Gastroesophageal sphincter (tissue), 3 donors: Measurements from ENCODE around the gene INPP5D.

ENCODE experiments used
- EP300 ChIP-seq: sonication (generic); formaldehyde crosslinking; IDR thresholded peaks from one replicate; pipeline ENCODE4 v1.6.1; 2017; ENCODE audit warnings: antibody characterized with exemption, mild to moderate bottlenecking
- TF ChIP-seq, protein P1 (sequence below), 4 experiments: fragments of 200-600 bp in 2 of 4; fragments of 450-650 bp in 2 of 4; sonication (generic) in 1 of 4; IDR thresholded peaks; one replicate each; pipeline ENCODE4 v1.5.1; 2017 to 2019; ENCODE audit warnings: antibody characterized with exemption in 4 of 4, mild to moderate bottlenecking in 2 of 4, moderate library complexity in 2 of 4

DNA sequence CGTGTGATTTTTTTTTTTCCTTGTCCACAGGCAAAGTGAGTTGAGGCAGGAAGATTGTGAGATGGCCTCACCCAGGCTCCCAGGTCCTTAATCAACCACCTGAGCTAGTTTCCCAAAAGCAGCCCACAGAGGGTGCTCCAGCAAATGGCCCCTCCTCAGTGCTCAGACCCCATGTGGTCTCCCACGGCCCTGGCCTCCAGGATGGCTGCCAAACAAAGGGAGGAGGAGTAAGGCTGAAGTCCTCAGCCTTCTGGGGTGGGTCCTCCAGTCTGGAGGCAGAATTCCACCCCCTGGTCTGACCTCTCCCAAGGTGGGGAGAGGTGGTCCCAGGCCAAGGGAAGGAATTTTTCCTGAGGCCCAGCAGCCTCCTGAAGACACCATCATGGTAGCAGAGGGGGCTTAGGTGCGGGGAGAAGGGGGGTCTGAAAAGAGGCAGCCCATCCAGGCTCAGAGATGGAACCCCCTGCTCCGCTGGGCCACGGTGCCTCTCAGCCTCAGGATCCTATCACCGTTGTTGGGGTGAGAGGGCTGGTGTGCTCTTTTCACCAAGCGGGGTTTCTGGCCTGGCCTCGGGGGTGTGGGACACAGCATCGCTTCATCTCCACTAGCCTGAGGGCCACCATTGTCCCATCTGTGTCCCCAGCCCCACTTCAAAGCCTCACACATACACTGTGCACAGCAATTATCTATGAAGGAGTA, 49.4 kb upstream of the INPP5D start:
- TF ChIP-seq, protein P1, sequence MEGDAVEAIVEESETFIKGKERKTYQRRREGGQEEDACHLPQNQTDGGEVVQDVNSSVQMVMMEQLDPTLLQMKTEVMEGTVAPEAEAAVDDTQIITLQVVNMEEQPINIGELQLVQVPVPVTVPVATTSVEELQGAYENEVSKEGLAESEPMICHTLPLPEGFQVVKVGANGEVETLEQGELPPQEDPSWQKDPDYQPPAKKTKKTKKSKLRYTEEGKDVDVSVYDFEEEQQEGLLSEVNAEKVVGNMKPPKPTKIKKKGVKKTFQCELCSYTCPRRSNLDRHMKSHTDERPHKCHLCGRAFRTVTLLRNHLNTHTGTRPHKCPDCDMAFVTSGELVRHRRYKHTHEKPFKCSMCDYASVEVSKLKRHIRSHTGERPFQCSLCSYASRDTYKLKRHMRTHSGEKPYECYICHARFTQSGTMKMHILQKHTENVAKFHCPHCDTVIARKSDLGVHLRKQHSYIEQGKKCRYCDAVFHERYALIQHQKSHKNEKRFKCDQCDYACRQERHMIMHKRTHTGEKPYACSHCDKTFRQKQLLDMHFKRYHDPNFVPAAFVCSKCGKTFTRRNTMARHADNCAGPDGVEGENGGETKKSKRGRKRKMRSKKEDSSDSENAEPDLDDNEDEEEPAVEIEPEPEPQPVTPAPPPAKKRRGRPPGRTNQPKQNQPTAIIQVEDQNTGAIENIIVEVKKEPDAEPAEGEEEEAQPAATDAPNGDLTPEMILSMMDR (IDR thresholded peaks at IDR 0.05): no peak
- TF ChIP-seq EP300: no peak
